ENCODE results near the gene AMN1. TPM values are rescaled to one million over a fixed set of nuclear protein-coding genes. Genes with fewer than 3 reads are reported as not detected.
A peak's percentile ranks its signal among the peaks of the same experiment; 100 is the strongest.

Gene AMN1
- total RNA-seq, 1 experiment from 2014 or later = 12.1 TPM

- TF ChIP-seq CDX4 (CRISPR knock-in tag; IDR thresholded peaks at IDR 0.05; ENCODE audit: borderline replicate concordance) (no peak), FOXP4 (CRISPR knock-in tag; IDR thresholded peaks at IDR 0.05) (no peak)
Observed at GRCh38 chr12:31773867-31774266, 45.0 kb upstream of the AMN1 start (continued).

- TF ChIP-seq GABPB1 (CRISPR knock-in tag; IDR thresholded peaks at IDR 0.05) (peak; percentile 70), USF1 (CRISPR knock-in tag; IDR thresholded peaks at IDR 0.05) (no peak)
- ChIA-PET CTCF (interaction anchor here (0.5 to 1.8 kb wide), 10 partner anchors 17 to 369 kb away, joined by 3 to 6 read pairs (median 5); partner anchors contain the start of gene AMN1), POLR2A (no interaction called here)
- Mint-ChIP-seq H3K36me3 (peaks cover 6% of the 10 kb centered on the region), H3K4me3 (no peak overlapping the region), H3K27me3 (ENCODE audit: low read depth) (no peaks in the 10 kb centered on the region), H3K4me1 (peaks cover 11% of the 10 kb centered on the region), H3K27ac (no peak overlapping the region), H3K9me3 (peaks cover 16% of the 10 kb centered on the region)
- no peak for DNase-seq (ENCODE audit: low spot score)
- peak; percentile 30; the same call in 1 of the 2 replicates for ATAC-seq
Observed at GRCh38 chr12:31773223-31773750, 44.5 kb upstream of the AMN1 start.

GRCh38 chr12:31772685-31773222 lies 43.9 kb upstream of the AMN1 start:
- H3K4me1 Mint-ChIP-seq = peaks cover 11% of the 10 kb centered on the region
- POLR2A ChIA-PET = no interaction called here
- H3K27ac Mint-ChIP-seq = no peak overlapping the region
- no peak for DNase-seq (ENCODE audit: low spot score)
- no peak for TF ChIP-seq GTF2I (CRISPR knock-in tag; conservative IDR thresholded peaks at IDR 0.05)
- TF ChIP-seq ZNF532 (CRISPR knock-in tag; IDR thresholded peaks at IDR 0.05; ENCODE audit: borderline replicate concordance) = no peak
- no peak for TF ChIP-seq CREB1 (CRISPR knock-in tag; IDR thresholded peaks at IDR 0.05)
- no peak for TF ChIP-seq RORB (CRISPR knock-in tag; IDR thresholded peaks at IDR 0.05)
- no peak for TF ChIP-seq CREM (CRISPR knock-in tag; IDR thresholded peaks at IDR 0.05)
- no peak for TF ChIP-seq E2F5 (CRISPR knock-in tag; IDR thresholded peaks at IDR 0.05)
- TF ChIP-seq AR (CRISPR knock-in tag; IDR thresholded peaks at IDR 0.05) = no peak
- no peak for TF ChIP-seq E2F4 (CRISPR knock-in tag; IDR thresholded peaks at IDR 0.05; ENCODE audit: borderline replicate concordance, low read depth)
- no peaks in the 10 kb centered on the region for H3K27me3 Mint-ChIP-seq (ENCODE audit: low read depth)
- ATAC-seq = peak; percentile 84
- no peak overlapping the region for H3K4me3 Mint-ChIP-seq
- peaks cover 21% of the 10 kb centered on the region for H3K9me3 Mint-ChIP-seq
- CTCF ChIA-PET = interaction anchor here (0.5 to 1.8 kb wide), 11 partner anchors 17 to 369 kb away, joined by 3 to 6 read pairs (median 5); partner anchors contain the start of gene AMN1
- peaks cover 6% of the 10 kb centered on the region for H3K36me3 Mint-ChIP-seq
